GM23248 (cell line): ENCODE results near the gene DAPK1.

ENCODE experiments used
- EZH2 ChIP-seq: fragments of 200-600 bp; sonication (generic); IDR thresholded peaks from 2 replicates; pipeline ENCODE4 v1.6.1; 2018; ENCODE audit warnings: antibody characterized with exemption, mild to moderate bottlenecking; ENCODE audit not compliant: insufficient read depth, poor library complexity, severe bottlenecking
- EZH2phosphoT487 ChIP-seq: fragments of 200-600 bp; sonication (generic); IDR thresholded peaks from 2 replicates; pipeline ENCODE4 v1.6.1; 2018; ENCODE audit warnings: antibody characterized with exemption, moderate library complexity, mild to moderate bottlenecking, low read depth; ENCODE audit not compliant: insufficient read depth

GRCh38 chr9:87609486-87609885 is 111.8 kb downstream of the DAPK1 start:
- TF ChIP-seq EZH2 (no peak), EZH2phosphoT487 (no peak)
